ENCODE measurements around the gene SFTA2. TPM values are rescaled to one million over a fixed set of nuclear protein-coding genes. Genes with fewer than 3 reads are reported as not detected.

SFTA2 gene
- total and polyA plus RNA-seq, 10 of the 15 experiments (the other 5 are each of a cell fraction or from before 2014, with no cell fraction given): 0.15 to 0.92 (median 0.33) TPM; not detected in 4

- peaks cover 0 to 6% of the 10 kb centered on the region in 2 experiments; a peak in 3 of 4 replicates for H3K36me3 ChIP-seq (ENCODE audit: control insufficient read depth in 2 of 2, insufficient read depth in 2 of 2, low read length in 1 of 2)
These were observed 40.0 kb downstream of the SFTA2 start for GRCh38 chr6:30891816-30892538.

More at GRCh38 chr6:30891816-30892538, 40.0 kb downstream of the SFTA2 start:
- ChIA-PET POLR2A (interaction anchor here (0.7 kb wide), 1 partner anchor 502 kb away, joined by 4 read pairs; no protein-coding TSS in a partner anchor), RAD21 (ENCODE audit: unreplicated experiment) (no interaction called here), CTCF (no interaction called here), SMC1A (ENCODE audit: uncharacterized antibody, unreplicated experiment) (interaction anchor here (1.0 kb wide), 1 partner anchor 16 kb away, joined by 3 read pairs; the partner anchor contains the start of gene GTF2H4)
- Histone ChIP-seq H3K4me2 (ENCODE audit: control insufficient read depth, insufficient read depth) (no peak overlapping the region), H3K4me3 (no peak overlapping the region), H4K20me1 (ENCODE audit: control insufficient read depth, insufficient read depth) (no peaks in the 10 kb centered on the region), H3K27me3 (replicated peaks in 1 of 2; ENCODE audit: control insufficient read depth in 2 of 2, insufficient read depth in 2 of 2, low read length in 1 of 2) (no peaks in the 10 kb centered on the region), H3K79me2 (ENCODE audit: control insufficient read depth, insufficient read depth, low read length) (no peaks in the 10 kb centered on the region; the same call in 1 of the 2 replicates), H2AFZ (ENCODE audit: control insufficient read depth, low read depth, low read length) (no peak overlapping the region), H3K9ac (ENCODE audit: control insufficient read depth, insufficient read depth, low read length) (no peak overlapping the region), H3K27ac (ENCODE audit: control insufficient read depth, insufficient read depth) (no peak overlapping the region), H3K4me1 (ENCODE audit: control insufficient read depth, insufficient read depth, low read length) (no peaks in the 10 kb centered on the region; the same call in 1 of the 2 replicates), H3K9me3 (replicated peaks; ENCODE audit: control insufficient read depth, insufficient read depth, low read length) (no peaks in the 10 kb centered on the region)
- TF ChIP-seq CREM (IDR thresholded peaks at IDR 0.05; ENCODE audit: low read depth) (no peak), SUPT20H (IDR thresholded peaks at IDR 0.05; ENCODE audit: borderline replicate concordance, control insufficient read depth, low read depth, low read length) (no peak), TCF7 (IDR thresholded peaks at IDR 0.05; ENCODE audit: borderline replicate concordance) (no peak), WRNIP1 (IDR thresholded peaks at IDR 0.05; ENCODE audit: borderline replicate concordance, low read depth, low read length) (no peak), NFYB (IDR thresholded peaks at IDR 0.05; ENCODE audit: insufficient read depth, low read depth, low read length) (no peak), IRF3 (IDR thresholded peaks at IDR 0.05) (no peak), JUNB (IDR thresholded peaks at IDR 0.05) (no peak), CREB1 (IDR thresholded peaks at IDR 0.05; ENCODE audit: low read depth) (no peak), ATF3 (IDR thresholded peaks at IDR 0.05; ENCODE audit: borderline replicate concordance, extremely low read depth, low read depth, low read length) (no peak)
- ATAC-seq: no peak
- intact Hi-C loops (cut with micrococcal nuclease; ENCODE audit: unreplicated experiment): no loop called here
- 67% methylated on average over 21 of the region's 21 CpGs for WGBS (ENCODE audit: insufficient coverage, insufficient replicate concordance, low lambda C conversion rate, missing lambda C conversion rate)
- no peak for FAIRE-seq
- in situ Hi-C loops (cut with MboI): no loop called here
- no TSS peak for BruUV-seq (replicated peaks)
- no peak for DNase-seq (ENCODE audit: low read depth, low spot score)
